Omental fat pad (tissue), 4 donors: ENCODE results near the gene DNAJB8. TPM values are rescaled to one million over a fixed set of nuclear protein-coding genes. Genes with fewer than 3 reads are reported as not detected.

Experiments used
- ATAC-seq: fragments of 150-250 bp; one replicate; pipeline ENCODE4 v1.9.1; 2016; ENCODE audit warnings: mild to moderate bottlenecking, moderate library complexity; ENCODE audit not compliant: low FRiP score
- DNase-seq: peaks from one replicate; pipeline ENCODE4 v3.0.0-alpha.2; 2019; ENCODE audit warnings: low spot score
- CTCF ChIP-seq, 3 donors: fragments of 450-650 bp; IDR thresholded peaks; one replicate each; pipeline ENCODE4 v1.5.1; 2016 to 2017; ENCODE audit warnings: antibody characterized with exemption in 3 of 3, mild to moderate bottlenecking in 3 of 3, moderate library complexity in 2 of 3
- total RNA-seq, 4 donors: library from RNA; depleted of rRNA; stranded (reverse); fragments of >200 nt; gene quantifications; one replicate each; pipeline ENCODE4 v1.1.0, GENCODE V29; 2016

Gene DNAJB8
- total RNA-seq, 4 donors from 2014 or later, result not detected

GRCh38 chr3:128482666-128483656 is 16.3 kb upstream of the DNAJB8 start:
- TF ChIP-seq CTCF (IDR thresholded peaks at IDR 0.05), result no peak
- ATAC-seq, result no peak
- no peak for DNase-seq

GRCh38 chr3:128482175-128482574 is 15.5 kb upstream of the DNAJB8 start:
- TF ChIP-seq CTCF (IDR thresholded peaks at IDR 0.05), result no peak
- no peak for DNase-seq

GRCh38 chr3:128481438-128481942 is 14.8 kb upstream of the DNAJB8 start:
- TF ChIP-seq CTCF (IDR thresholded peaks at IDR 0.05), result no peak
- DNase-seq, result no peak
- no peak for ATAC-seq

More at GRCh38 chr3:128482175-128482574, 15.5 kb upstream of the DNAJB8 start:
- no peak for ATAC-seq

- no peak for ATAC-seq
- DNase-seq, result no peak
- TF ChIP-seq CTCF (IDR thresholded peaks at IDR 0.05), result no peak
Measured at GRCh38 chr3:128480717-128481437, 14.2 kb upstream of the DNAJB8 start.

GRCh38 chr3:128480278-128480677 is 13.6 kb upstream of the DNAJB8 start:
- no peak for TF ChIP-seq CTCF (IDR thresholded peaks at IDR 0.05)
- no peak for DNase-seq

GRCh38 chr3:128479558-128480086 is 12.9 kb upstream of the DNAJB8 start:
- no peak for ATAC-seq
- TF ChIP-seq CTCF (IDR thresholded peaks at IDR 0.05), result no peak
- no peak for DNase-seq

More at GRCh38 chr3:128480278-128480677, 13.6 kb upstream of the DNAJB8 start:
- no peak for ATAC-seq
